Spleen (tissue), 11 donors: ENCODE data around the gene FBXL20. TPM values are rescaled to one million over a fixed set of nuclear protein-coding genes. Genes with fewer than 3 reads are reported as not detected.

Experiments
- DNase-seq: peaks from one replicate; pipeline ENCODE4 v3.0.0-alpha.2; 2020
- H3K27ac ChIP-seq, 8 donors: fragments of 200-600 bp; sonication (generic) in 7 of 8; 1 replicate in 4 of 8; 2 replicates in 4 of 8; pipeline versions ENCODE4 v1.5.0 to v1.8.0; 2016 to 2021; ENCODE audit warnings: inconsistent platforms in 4 of 8, mild to moderate bottlenecking in 4 of 8, moderate library complexity in 1 of 8
- H3K27me3 ChIP-seq, 7 donors: fragments of 200-600 bp; sonication (generic) in 6 of 7; replicated peaks in 1 of 7; 1 replicate in 4 of 7; 2 replicates in 3 of 7; pipeline versions ENCODE4 v1.5.0 to v1.8.0; 2016 to 2021; ENCODE audit warnings: inconsistent platforms in 3 of 7, mild to moderate bottlenecking in 1 of 7
- H3K36me3 ChIP-seq, 6 donors: fragments of 200-600 bp; sonication (generic) in 5 of 6; 1 replicate in 4 of 6; 2 replicates in 2 of 6; pipeline versions ENCODE4 v1.5.0 to v1.8.0; 2016 to 2021; ENCODE audit warnings: inconsistent platforms in 2 of 6
- H3K4me1 ChIP-seq, 6 donors: fragments of 200-600 bp; sonication (generic) in 5 of 6; 1 replicate in 3 of 6; 2 replicates in 3 of 6; pipeline versions ENCODE4 v1.5.0 to v1.8.0; 2016 to 2021; ENCODE audit warnings: inconsistent platforms in 3 of 6
- H3K4me3 ChIP-seq, 8 donors: fragments of 200-600 bp; sonication (generic) in 7 of 8; 1 replicate in 4 of 8; 2 replicates in 4 of 8; pipeline versions ENCODE4 v1.5.0 to v1.8.0; 2016 to 2021; ENCODE audit warnings: inconsistent platforms in 4 of 8, mild to moderate bottlenecking in 4 of 8, moderate library complexity in 2 of 8
- H3K9me3 ChIP-seq, 8 donors: fragments of 200-600 bp; sonication (generic) in 7 of 8; 1 replicate in 4 of 8; 2 replicates in 4 of 8; pipeline versions ENCODE4 v1.5.0 to v1.8.0; 2016 to 2021; ENCODE audit warnings: inconsistent platforms in 4 of 8
- CTCF ChIP-seq, 11 experiments: fragments of 200-600 bp in 7 of 11; fragments of 450-650 bp in 4 of 11; sonication (generic) in 4 of 11; IDR thresholded peaks in 8 of 11; conservative IDR thresholded peaks in 3 of 11; 1 replicate in 7 of 11; 2 replicates in 4 of 11; pipeline versions ENCODE4 v1.4.0 to v1.8.0; 2016 to 2021; ENCODE audit warnings: antibody characterized with exemption in 11 of 11, inconsistent platforms in 4 of 11, mild to moderate bottlenecking in 1 of 11
- POLR2A ChIP-seq, 3 donors: fragments of 450-650 bp; IDR thresholded peaks; one replicate each; pipeline ENCODE4 v1.5.1; 2017; ENCODE audit warnings: antibody characterized with exemption in 3 of 3, mild to moderate bottlenecking in 1 of 3
- POLR2AphosphoS5 ChIP-seq, 3 donors: sonication (generic); formaldehyde crosslinking; IDR thresholded peaks; one replicate each; pipeline ENCODE4 v1.5.1; 2017; ENCODE audit warnings: antibody characterized with exemption in 3 of 3
- WGBS, 5 donors: extraction: QIAGEN DNeasy Blood & Tissue Kit in 3 of 5; methylation state at CpG; one replicate each; pipeline versions ENCODE4 v1.1.5 to v1.1.7; 2013 to 2018; 5-methylcytosine and 5-hydroxymethylcytosine counted together
- intact Hi-C: fragments of 100-400 bp; cut with DNase I; formaldehyde crosslinking; loops from one replicate; pipeline ENCODE4 v1.15.0; 2023; ENCODE audit warnings: low total_unique reads
- polyA plus RNA-seq, 3 donors: library from polyadenylated mRNA; stranded (reverse); fragments of 200-250 nt; gene quantifications; one replicate each; pipeline ENCODE4 v1.2.1, GENCODE V29; 2013
- total RNA-seq, 7 donors: library from RNA; depleted of rRNA in 3 of 7; stranded (reverse); fragments of >200 nt in 3 of 7; fragmentation: NEBNext Ultra II Directional in 4 of 7; extraction: Animal tissue kit (Norgen Biotek cat#: 25700) in 4 of 7; gene quantifications; one replicate each; pipeline versions ENCODE4 v1.1.0 to v1.2.1, GENCODE V29; 2016 to 2021
- donor health status: healthy with polysubstance abuse.
- donor health status: DM: no; HTN: no; CAD: no; lungs with moderate emphysema.
- donor health status: DM: no; HTN: no; CAD: no.
- donor health status: Bipolar disorder and iron deficiency.
- donor health status: healthy.
- donor health status: DM: no; HTN: no; CAD: no.
- donor health status: DM: yes; HTN: yes; CAD: no.

Gene FBXL20
- total and polyA plus RNA-seq, 10 donors = 1.9 to 28.0 (median 24.0) TPM

GRCh38 chr17:39246274-39246673, 155.2 kb downstream of the FBXL20 start:
- 43 to 64% (median 63%) methylated on average over 3 of the region's 3 CpGs for WGBS, 5 donors
- H3K4me1 ChIP-seq = peaks cover 6 to 17% (median 13%) of the 10 kb centered on the region in 6 donors
- TF ChIP-seq POLR2AphosphoS5 (IDR thresholded peaks at IDR 0.05) (no peak), CTCF (IDR thresholded peaks at IDR 0.05 in 8 of 11, conservative IDR thresholded peaks at IDR 0.05 in 3 of 11) (no peak), POLR2A (IDR thresholded peaks at IDR 0.05) (no peak)
- peaks cover 0 to 24% (median 0%) of the 10 kb centered on the region in 7 donors for H3K27me3 ChIP-seq
- no peak overlapping the region for H3K27ac ChIP-seq
- peak; percentile 21 for DNase-seq
- intact Hi-C loops = no loop called here
- no peak overlapping the region for H3K4me3 ChIP-seq
- peaks cover 0 to 7% (median 0%) of the 10 kb centered on the region in 6 donors for H3K36me3 ChIP-seq
- H3K9me3 ChIP-seq = no peaks in the 10 kb centered on the region

GRCh38 chr17:39244600-39245570, 156.5 kb downstream of the FBXL20 start:
- Histone ChIP-seq H3K4me3 (no peak overlapping the region), H3K4me1 (peaks cover 6 to 18% (median 14%) of the 10 kb centered on the region in 6 donors), H3K27ac (no peak overlapping the region), H3K36me3 (no peaks in the 10 kb centered on the region), H3K27me3 (peaks cover 0 to 25% (median 0%) of the 10 kb centered on the region in 7 donors), H3K9me3 (no peaks in the 10 kb centered on the region)
- WGBS, 5 donors = 37 to 52% (median 45%) methylated on average over 5 to 6 of the region's 6 CpGs
- intact Hi-C loops = no loop called here
- TF ChIP-seq POLR2A (IDR thresholded peaks at IDR 0.05) = no peak
- peak; percentile 81 to 96 (median 91) for TF ChIP-seq CTCF (IDR thresholded peaks at IDR 0.05 in 8 of 11, conservative IDR thresholded peaks at IDR 0.05 in 3 of 11)
- peak in 2 of 3 donors; percentile 7 to 58 for TF ChIP-seq POLR2AphosphoS5 (IDR thresholded peaks at IDR 0.05)
- DNase-seq = peak; percentile 94

GRCh38 chr17:39244016-39244599, 157.3 kb downstream of the FBXL20 start:
- DNase-seq = peak; percentile 78
- Histone ChIP-seq H3K4me1 (peaks cover 6 to 26% (median 22%) of the 10 kb centered on the region in 6 donors), H3K9me3 (no peaks in the 10 kb centered on the region), H3K27me3 (peaks cover 0 to 31% (median 0%) of the 10 kb centered on the region in 7 donors), H3K27ac (no peak overlapping the region), H3K36me3 (no peaks in the 10 kb centered on the region), H3K4me3 (peak overlapping the region in 1 of 8 donors; percentile 7)
- intact Hi-C loops = no loop called here
- TF ChIP-seq POLR2AphosphoS5 (IDR thresholded peaks at IDR 0.05) = peak; percentile 8 to 42 (median 19)
- TF ChIP-seq POLR2A (IDR thresholded peaks at IDR 0.05) = no peak
- WGBS, 5 donors = 23 to 30% (median 27%) methylated on average over 11 of the region's 11 CpGs

GRCh38 chr17:39243155-39243554, 158.3 kb downstream of the FBXL20 start:
- intact Hi-C loops = no loop called here
- TF ChIP-seq CTCF (IDR thresholded peaks at IDR 0.05 in 8 of 11, conservative IDR thresholded peaks at IDR 0.05 in 3 of 11) (no peak), POLR2AphosphoS5 (IDR thresholded peaks at IDR 0.05) (no peak), POLR2A (IDR thresholded peaks at IDR 0.05) (no peak)
- H3K27ac ChIP-seq = no peak overlapping the region
- DNase-seq = peak; percentile 54
- 78 to 85% (median 80%) methylated on average over 8 of the region's 8 CpGs for WGBS, 5 donors
- H3K4me3 ChIP-seq = no peak overlapping the region
- no peaks in the 10 kb centered on the region for H3K36me3 ChIP-seq
- H3K9me3 ChIP-seq = no peaks in the 10 kb centered on the region
- H3K4me1 ChIP-seq = peaks cover 6 to 35% (median 31%) of the 10 kb centered on the region in 6 donors
- H3K27me3 ChIP-seq = peaks cover 0 to 40% (median 0%) of the 10 kb centered on the region in 7 donors
